ENCODE measurements around the gene CELF4.

The CELF4 gene

DNA sequence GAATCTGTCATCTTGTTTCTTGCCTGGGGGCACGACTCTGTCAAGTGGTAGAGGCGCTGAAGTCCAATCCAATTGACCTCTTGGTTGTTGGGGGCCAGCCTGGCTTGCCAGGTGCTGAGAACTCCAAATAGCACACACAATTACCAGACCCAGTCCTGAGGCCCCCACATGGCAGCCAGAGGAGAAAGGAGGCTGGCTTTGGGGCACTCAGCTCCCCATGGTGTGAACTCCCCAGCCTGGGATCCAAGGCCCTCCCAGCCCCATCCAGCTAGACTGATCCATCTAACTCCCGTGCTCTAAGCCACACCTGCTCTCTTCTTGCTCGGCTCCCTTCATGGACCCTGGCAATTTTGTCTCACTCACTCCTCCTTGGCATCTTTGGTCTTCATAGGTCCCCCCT lies 170.0 kb downstream of the CELF4 start:
- DNase-seq (ENCODE audit: low read depth in 2 of 2, low spot score in 1 of 2), result no peak

GRCh38 chr18:37395138-37395537 lies 170.5 kb downstream of the CELF4 start:
- DNase-seq (ENCODE audit: low read depth in 2 of 2, low spot score in 1 of 2), result no peak

GRCh38 chr18:37394610-37394965 lies 171.0 kb downstream of the CELF4 start:
- DNase-seq (ENCODE audit: low read depth in 2 of 2, low spot score in 1 of 2), result no peak

- DNase-seq (ENCODE audit: low read depth in 2 of 2, low spot score in 1 of 2), result no peak
These were observed 171.5 kb downstream of the CELF4 start for GRCh38 chr18:37393945-37394609.

DNA sequence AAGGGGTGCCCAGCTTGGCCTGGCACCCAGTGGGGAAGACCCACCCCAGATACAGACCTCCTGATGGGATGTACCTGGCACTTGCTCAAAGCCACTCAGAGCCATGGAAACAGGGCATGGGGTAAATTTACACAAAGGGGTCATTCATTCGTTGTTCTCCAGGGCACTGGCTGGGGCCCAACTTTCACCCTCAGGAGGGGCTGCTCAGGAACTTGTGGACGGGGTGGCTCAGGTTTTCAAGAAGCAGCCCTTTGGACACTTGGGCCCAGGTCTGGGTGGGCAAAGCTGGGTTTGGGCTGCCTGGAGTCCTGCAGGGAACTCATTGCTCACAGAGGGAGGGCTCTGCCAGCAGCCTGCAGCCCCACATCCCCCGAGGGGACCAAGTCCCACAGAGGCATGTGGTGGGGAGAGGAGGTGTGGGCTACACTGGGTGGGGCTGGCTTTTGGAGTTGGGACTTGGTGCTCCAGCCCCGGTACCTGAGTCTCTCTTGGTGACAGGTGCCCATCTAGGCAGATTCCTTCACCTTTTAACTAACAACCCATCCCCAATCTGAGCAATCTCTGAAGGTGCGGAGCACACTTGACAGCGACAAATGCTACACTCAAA lies 172.3 kb downstream of the CELF4 start:
- no peak for DNase-seq (ENCODE audit: low read depth in 2 of 2, low spot score in 1 of 2)

DNA sequence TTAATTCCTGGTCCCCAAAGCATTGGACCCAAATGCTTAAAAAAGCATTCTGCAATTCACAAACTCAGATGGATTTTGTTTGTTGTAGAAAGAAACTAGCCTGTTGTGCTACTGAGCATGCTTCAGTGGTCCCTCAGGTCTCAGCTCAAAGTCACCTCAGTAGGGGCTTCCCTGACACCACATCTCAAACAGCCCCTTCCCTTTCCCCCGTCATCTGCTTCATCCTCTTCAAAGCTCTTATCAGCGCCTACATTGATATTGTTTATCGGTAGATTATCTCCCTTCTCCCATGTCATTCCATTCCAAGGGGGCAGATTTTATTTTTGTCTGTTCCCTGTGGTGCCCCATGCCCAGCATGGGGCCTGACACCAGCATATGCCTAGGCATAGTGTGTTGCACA lies 172.9 kb downstream of the CELF4 start:
- no peak for DNase-seq (ENCODE audit: low read depth in 2 of 2, low spot score in 1 of 2)

DNA sequence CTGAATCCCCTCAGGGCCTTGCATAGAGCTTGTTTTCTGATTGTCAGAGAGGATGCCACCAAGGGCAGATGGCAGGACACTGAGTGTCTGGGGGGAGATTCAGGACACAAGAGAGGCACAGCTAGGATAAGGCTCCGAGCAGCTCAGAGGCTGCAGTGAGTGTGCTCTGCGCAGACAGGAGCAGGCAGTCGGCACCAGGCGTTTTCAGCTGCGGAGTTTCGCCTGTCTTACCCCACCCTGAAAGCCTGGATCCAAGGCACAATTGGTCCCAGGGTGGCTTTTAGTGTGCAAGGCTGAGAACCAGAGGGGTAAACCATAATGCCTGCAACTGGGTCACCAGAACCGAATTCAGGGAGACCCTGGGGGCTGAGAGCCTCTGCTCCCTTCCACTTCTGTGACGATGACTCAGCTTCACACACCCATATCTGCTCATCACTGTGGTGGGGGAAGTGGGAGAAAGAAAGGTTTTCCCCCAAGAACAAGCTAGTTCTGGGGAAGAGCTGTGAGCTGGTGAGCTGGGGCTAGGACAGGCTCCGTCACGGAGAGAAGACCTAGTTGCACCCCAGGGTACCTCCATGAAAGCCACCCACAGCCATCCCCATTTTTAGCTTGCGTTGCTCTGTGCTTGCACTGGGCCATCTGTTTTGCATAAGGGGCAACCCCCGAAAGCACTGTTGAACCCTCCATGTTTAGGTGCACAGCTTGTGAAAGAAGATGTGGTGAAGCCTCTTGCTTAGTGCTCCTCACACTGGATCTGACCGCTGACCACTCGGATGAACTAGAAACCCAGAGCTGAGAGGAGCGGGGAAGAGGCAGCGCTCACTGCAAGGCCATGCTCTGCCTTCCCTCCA lies 173.7 kb downstream of the CELF4 start:
- no peak for DNase-seq (ENCODE audit: low read depth in 2 of 2, low spot score in 1 of 2)

DNA sequence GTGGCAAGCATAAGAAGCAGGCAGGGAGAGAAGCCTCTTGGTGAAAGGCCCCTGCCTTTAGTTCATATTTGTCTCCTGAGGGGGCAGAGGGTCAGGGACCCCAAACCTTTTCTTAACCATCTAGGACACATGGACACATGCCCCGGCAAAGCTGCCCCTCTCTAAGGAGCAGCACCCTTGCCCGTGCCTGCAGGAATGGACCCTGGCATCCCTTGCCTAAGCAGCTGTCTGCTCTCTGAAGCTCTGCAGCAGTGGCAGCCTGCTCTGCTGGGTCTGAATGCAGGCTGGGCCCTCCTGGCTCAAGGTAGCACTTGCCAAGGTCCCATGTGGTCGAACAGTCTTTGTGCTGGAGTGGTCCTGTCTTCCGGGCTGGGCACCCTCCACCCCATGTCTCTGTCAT lies 174.4 kb downstream of the CELF4 start:
- no peak for DNase-seq (ENCODE audit: low read depth in 2 of 2, low spot score in 1 of 2)

- DNase-seq (ENCODE audit: low read depth in 2 of 2, low spot score in 1 of 2), result no peak
These were observed 174.9 kb downstream of the CELF4 start for GRCh38 chr18:37390687-37391086.

GRCh38 chr18:37389684-37390368 lies 175.8 kb downstream of the CELF4 start:
- no peak for DNase-seq (ENCODE audit: low read depth in 2 of 2, low spot score in 1 of 2)

GRCh38 chr18:37389041-37389440 lies 176.6 kb downstream of the CELF4 start:
- no peak for DNase-seq (ENCODE audit: low read depth in 2 of 2, low spot score in 1 of 2)

GRCh38 chr18:37388413-37388812 lies 177.2 kb downstream of the CELF4 start:
- no peak for DNase-seq (ENCODE audit: low read depth in 2 of 2, low spot score in 1 of 2)

DNA sequence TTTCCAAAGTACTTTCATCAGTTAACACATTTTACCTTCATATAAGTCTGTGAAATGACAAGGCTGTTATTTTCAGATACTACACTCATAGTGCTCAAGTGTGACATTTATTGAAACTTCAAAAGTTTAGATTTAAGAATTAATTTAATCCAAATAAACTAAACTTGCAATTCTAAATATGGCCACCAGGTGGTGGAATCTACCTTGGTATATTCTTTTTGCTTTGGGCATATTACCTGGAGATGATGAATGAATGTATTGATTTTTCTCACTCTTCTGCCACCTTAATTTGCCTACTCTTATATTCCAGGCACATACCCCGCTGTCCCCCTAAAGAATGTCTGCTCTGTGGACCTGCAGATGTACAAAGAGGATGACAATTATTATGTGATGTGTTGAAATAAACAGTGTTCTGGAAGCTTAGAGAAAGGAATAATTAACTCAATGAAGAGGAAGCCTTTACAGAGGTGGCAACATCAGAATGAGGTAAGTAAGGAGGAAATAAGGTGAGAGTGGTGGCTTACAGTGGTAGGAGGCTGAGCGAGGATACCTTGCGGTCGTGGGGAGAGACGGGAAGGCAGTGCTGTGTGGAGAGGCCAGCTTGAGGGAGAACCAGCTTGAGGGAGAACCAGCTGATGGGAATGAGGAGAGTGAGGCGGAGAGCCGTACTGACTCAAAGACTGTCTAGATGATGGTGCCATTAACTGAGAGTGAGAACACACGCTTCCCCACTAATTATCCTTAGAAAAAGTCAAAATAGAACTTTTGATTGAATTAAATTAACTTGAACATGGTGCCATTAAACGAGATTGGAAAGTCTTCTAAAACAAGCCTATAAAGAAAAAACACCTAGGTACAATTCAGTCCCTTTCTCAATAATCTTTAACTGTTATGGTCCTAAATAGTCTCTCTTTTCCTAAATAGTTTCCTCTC lies 179.5 kb downstream of the CELF4 start:
- no peak for DNase-seq (ENCODE audit: low read depth in 2 of 2, low spot score in 1 of 2)

GRCh38 chr18:37383846-37384595 lies 181.6 kb downstream of the CELF4 start:
- DNase-seq (ENCODE audit: low read depth in 2 of 2, low spot score in 1 of 2), result no peak

DNA sequence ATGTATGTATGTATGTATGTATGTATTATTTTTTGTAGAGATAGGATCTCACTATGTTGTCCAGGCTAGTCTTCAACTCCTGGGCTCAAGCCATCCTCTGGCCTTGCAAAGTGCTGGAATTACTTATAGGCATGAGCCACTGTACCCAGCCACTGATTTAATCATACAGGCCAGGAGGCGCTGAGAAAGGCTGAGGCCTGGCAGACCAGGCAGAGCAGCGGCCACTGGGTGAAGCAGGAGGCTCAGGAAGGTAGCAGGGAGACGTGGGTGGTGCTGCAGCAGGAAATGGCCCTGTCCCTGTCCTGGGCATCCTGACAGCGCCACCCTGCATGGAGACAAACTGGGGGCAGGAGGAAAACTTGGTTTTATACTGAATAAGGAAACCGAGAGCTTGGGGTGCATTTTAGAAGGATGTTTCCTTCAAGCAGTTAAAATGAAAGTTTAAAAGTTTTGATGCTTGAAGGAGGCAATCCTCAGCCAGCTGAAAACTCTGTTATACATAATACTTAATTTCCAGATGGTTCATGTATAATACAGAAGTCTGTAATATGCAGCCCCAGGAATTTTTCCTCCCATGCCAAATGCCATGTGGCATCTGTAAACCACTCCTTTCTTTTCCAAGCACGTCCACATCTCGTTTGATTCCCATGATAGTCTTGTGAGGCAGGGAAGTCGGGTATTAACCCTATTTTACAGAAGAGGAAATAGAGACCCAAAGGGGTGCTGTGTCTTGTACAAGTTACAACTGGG lies 182.4 kb downstream of the CELF4 start:
- no peak for DNase-seq (ENCODE audit: low read depth in 2 of 2, low spot score in 1 of 2)

- DNase-seq (ENCODE audit: low read depth in 2 of 2, low spot score in 1 of 2), result no peak
These were observed 184.0 kb downstream of the CELF4 start for GRCh38 chr18:37381554-37381953.

- DNase-seq (ENCODE audit: low read depth in 2 of 2, low spot score in 1 of 2), result no peak
These were observed 185.0 kb downstream of the CELF4 start for GRCh38 chr18:37380546-37381110.

DNA sequence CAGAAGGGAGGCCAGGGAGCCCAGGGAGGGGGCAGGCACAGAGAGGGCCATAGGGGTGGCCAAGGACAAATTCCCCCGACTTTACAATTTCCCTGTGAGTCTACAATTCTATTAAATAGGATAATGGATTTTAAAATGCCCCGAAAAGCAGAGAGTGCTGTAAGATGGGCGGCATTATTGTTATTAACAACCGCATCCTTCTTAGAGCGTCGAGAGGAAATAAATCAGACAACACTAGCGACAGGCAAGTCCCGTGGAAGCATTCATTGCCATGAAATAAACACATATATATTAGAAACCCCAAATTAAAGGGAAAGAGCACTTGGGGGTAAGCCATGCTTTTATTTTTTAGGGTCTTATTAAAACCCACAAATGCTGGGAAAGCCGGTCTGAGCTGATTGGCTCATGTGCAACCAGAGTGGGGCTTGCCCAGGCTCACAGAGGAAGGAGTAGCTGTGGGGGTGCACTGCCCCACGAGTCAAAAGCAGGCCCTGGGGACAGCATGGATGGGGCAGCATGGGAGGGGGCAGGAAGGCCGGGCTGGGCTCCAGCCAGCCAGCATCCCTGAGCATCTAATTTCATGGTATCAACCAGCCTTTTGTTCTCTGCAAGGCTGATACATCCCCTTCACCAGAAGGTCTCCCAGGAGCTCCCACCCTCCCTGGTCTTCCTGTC lies 187.1 kb downstream of the CELF4 start:
- DNase-seq (ENCODE audit: low read depth in 2 of 2, low spot score in 1 of 2), result no peak
